Colonic mucosa (tissue), 4 donors: ENCODE data around the gene NTRK3. TPM values are rescaled to one million over a fixed set of nuclear protein-coding genes. Genes with fewer than 3 reads are reported as not detected.

ENCODE experiments used
- DNase-seq: peaks from one replicate; pipeline ENCODE4 v3.0.0-alpha.2; 2020
- H3K27ac ChIP-seq: fragments of 200-600 bp; one replicate; pipeline ENCODE4 v1.8.0; 2021
- H3K27me3 ChIP-seq: fragments of 200-600 bp; one replicate; pipeline ENCODE4 v1.8.0; 2021
- H3K36me3 ChIP-seq: fragments of 200-600 bp; one replicate; pipeline ENCODE4 v1.8.0; 2021
- H3K4me1 ChIP-seq: fragments of 200-600 bp; one replicate; pipeline ENCODE4 v1.8.0; 2021; ENCODE audit warnings: mild to moderate bottlenecking
- H3K4me3 ChIP-seq: fragments of 200-600 bp; one replicate; pipeline ENCODE4 v1.8.0; 2021
- H3K9ac ChIP-seq, 2 donors: one replicate each; pipeline ENCODE4 v1.7.0; 2013; ENCODE audit warnings: control low read depth in 2 of 2, low read depth in 2 of 2, low read length in 2 of 2
- H3K9me3 ChIP-seq: fragments of 200-600 bp; one replicate; pipeline ENCODE4 v1.8.0; 2021
- intact Hi-C: fragments of 100-400 bp; cut with DNase I; formaldehyde crosslinking; loops from one replicate; pipeline ENCODE4 v1.14.1; 2022
- total RNA-seq, 2 donors: library from RNA; stranded (reverse); fragmentation: NEBNext Ultra II Directional in 1 of 2; extraction: Animal tissue kit (Norgen Biotek cat#: 25700) in 1 of 2; gene quantifications; one replicate each; pipeline ENCODE4 v1.2.1, GENCODE V29; 2021
- TF ChIP-seq, protein P1 (sequence below): fragments of 200-600 bp; IDR thresholded peaks from one replicate; pipeline ENCODE4 v1.8.0; 2022; ENCODE audit warnings: antibody characterized with exemption, mild to moderate bottlenecking
- donor health status: healthy.
- donor health status: DM: no; HTN: no; CAD: no.
- donor health status: DM: no; HTN: no; CAD: no.

Gene NTRK3
- total RNA-seq, 2 donors from 2014 or later, result 1.2 to 1.5 TPM

DNA sequence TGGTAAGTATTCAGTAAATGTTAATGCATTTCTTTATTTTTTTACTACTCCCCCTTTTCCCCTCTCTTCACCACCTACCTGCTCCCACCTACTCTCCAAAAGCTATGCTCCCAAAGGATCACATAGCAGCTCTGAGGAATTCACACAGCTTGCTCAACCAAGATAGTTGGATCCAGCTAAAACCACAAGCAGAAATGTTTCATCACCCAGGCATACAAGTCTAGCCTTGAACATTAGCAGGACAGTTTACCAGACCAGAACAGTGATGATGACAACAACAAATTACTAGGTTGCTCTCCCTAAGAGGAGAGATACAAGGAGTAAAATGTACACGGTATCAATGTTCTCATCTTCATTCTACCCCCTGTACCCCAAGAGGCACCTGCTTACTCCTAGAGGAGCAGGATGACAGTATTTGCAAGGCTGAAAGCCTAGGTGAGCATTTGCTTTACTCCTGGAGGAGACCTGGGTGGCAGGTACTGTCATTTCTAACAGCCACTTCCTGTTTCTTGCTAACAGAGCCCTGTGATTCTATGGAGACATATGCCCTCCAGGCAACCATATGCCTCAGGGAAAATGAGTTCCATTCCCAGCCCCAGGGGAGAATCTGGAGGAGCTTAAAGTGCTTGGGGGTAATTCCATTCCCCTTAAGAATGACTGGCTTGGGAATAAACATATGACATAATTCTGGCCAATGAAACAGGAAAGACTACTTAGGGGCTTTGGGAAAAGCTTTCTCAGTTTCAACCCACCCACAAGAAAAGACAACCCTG lies 237.5 kb downstream of the NTRK3 start:
- no peak for DNase-seq
- TF ChIP-seq, protein P1, sequence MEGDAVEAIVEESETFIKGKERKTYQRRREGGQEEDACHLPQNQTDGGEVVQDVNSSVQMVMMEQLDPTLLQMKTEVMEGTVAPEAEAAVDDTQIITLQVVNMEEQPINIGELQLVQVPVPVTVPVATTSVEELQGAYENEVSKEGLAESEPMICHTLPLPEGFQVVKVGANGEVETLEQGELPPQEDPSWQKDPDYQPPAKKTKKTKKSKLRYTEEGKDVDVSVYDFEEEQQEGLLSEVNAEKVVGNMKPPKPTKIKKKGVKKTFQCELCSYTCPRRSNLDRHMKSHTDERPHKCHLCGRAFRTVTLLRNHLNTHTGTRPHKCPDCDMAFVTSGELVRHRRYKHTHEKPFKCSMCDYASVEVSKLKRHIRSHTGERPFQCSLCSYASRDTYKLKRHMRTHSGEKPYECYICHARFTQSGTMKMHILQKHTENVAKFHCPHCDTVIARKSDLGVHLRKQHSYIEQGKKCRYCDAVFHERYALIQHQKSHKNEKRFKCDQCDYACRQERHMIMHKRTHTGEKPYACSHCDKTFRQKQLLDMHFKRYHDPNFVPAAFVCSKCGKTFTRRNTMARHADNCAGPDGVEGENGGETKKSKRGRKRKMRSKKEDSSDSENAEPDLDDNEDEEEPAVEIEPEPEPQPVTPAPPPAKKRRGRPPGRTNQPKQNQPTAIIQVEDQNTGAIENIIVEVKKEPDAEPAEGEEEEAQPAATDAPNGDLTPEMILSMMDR, result no peak

GRCh38 chr15:88017753-88018152 lies 238.8 kb downstream of the NTRK3 start:
- H3K36me3 ChIP-seq, result no peaks in the 10 kb centered on the region
- H3K27ac ChIP-seq, result no peak overlapping the region
- intact Hi-C loops, result no loop called here
- no peaks in the 10 kb centered on the region for H3K4me1 ChIP-seq
- no peak overlapping the region for H3K9ac ChIP-seq
- no peak for DNase-seq
- H3K9me3 ChIP-seq, result no peaks in the 10 kb centered on the region
- H3K4me3 ChIP-seq, result no peak overlapping the region
- TF ChIP-seq, protein P1, result no peak
- no peaks in the 10 kb centered on the region for H3K27me3 ChIP-seq

More for the DNA sequence above, 237.5 kb downstream of the NTRK3 start:
- H3K4me1 ChIP-seq, result no peaks in the 10 kb centered on the region
- H3K9me3 ChIP-seq, result no peaks in the 10 kb centered on the region
- H3K36me3 ChIP-seq, result no peaks in the 10 kb centered on the region
- no peak overlapping the region for H3K4me3 ChIP-seq
- intact Hi-C loops, result no loop called here
- H3K27ac ChIP-seq, result no peak overlapping the region
- no peaks in the 10 kb centered on the region for H3K27me3 ChIP-seq
- H3K9ac ChIP-seq, result no peak overlapping the region

DNA sequence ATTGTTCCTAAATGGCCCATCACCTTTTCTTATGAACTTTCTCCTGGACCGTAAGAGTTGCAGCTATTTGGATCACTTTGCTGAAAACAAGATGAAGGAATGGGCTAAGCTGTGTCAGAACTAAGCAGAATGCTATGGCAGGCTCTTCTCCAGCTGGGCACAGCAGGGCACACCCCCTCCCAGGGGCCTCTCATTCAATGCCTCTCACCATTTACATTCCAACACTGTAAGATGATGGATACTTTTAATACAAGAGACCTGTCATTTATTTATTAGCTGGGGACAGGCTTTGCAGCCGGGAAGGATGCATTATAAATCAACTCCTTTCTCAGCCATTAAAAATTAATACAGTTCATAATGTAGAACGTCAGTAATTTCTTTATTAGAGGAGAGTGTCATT lies 240.1 kb downstream of the NTRK3 start:
- Histone ChIP-seq H3K36me3 (no peaks in the 10 kb centered on the region), H3K9ac (no peak overlapping the region), H3K9me3 (no peaks in the 10 kb centered on the region), H3K4me1 (no peaks in the 10 kb centered on the region), H3K27ac (no peak overlapping the region), H3K4me3 (no peak overlapping the region), H3K27me3 (no peaks in the 10 kb centered on the region)
- intact Hi-C loops, result no loop called here
- DNase-seq, result no peak
- TF ChIP-seq, protein P1, result no peak

- TF ChIP-seq, protein P1, result no peak
- Histone ChIP-seq H3K36me3 (no peaks in the 10 kb centered on the region), H3K9ac (no peak overlapping the region), H3K4me1 (no peaks in the 10 kb centered on the region), H3K27me3 (no peaks in the 10 kb centered on the region), H3K4me3 (no peak overlapping the region), H3K9me3 (no peaks in the 10 kb centered on the region), H3K27ac (no peak overlapping the region)
- intact Hi-C loops, result no loop called here
- DNase-seq, result peak; percentile 17
Observed at GRCh38 chr15:88015228-88015860, 241.2 kb downstream of the NTRK3 start.

DNA sequence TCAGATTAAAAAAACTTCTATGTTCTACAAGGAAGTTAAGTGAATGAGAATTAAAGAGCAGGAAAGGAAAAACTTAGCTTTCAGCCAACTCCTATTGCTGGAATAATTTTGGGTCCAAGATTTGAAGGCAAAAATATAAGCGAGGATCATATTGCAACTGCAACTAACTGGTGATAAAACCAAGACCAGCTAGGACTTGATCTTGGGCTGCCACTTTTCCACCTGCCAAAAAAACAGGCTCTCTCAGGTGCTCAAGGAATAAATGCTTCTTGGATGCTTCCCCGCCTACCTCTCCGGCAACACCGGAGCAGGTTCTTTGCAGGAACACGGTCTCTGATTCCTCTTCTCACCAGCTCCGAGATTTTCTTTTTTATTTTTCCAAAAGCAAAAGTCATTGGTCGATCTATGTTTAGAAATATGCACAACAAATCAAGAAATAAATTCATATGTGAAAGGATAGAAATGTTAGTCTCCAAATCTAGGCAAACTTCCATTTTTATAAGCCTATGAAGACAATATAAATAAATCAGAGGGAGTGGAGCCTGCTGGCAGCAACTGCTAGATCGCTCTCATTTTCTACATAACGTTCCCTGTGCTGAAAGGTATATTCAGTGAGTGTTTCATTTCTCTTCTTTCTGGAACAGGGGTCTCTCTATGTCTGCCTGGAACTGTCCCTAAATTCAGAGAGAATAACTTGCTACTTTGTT lies 241.9 kb downstream of the NTRK3 start:
- DNase-seq, result no peak
- Histone ChIP-seq H3K4me1 (no peaks in the 10 kb centered on the region), H3K9ac (no peak overlapping the region), H3K27ac (no peak overlapping the region), H3K27me3 (no peaks in the 10 kb centered on the region), H3K4me3 (no peak overlapping the region), H3K36me3 (no peaks in the 10 kb centered on the region), H3K9me3 (no peaks in the 10 kb centered on the region)
- intact Hi-C loops, result no loop called here
- TF ChIP-seq, protein P1, result no peak
